Kidney (tissue), 14 donors: ENCODE data around the gene CDCA8. TPM values are rescaled to one million over a fixed set of nuclear protein-coding genes. Genes with fewer than 3 reads are reported as not detected.

Experiments used
- DNase-seq, 5 donors: peaks; one replicate each; pipeline ENCODE4 v3.0.0-alpha.2; 2013 to 2020
- FAIRE-seq: peaks from 2 replicates; lab custom pipeline; 2012; peaks lifted over from hg19 to GRCh38; lab: Jason Lieb, UNC
- H3K27ac ChIP-seq, 2 donors: one replicate each; pipeline ENCODE4 v1.7.0; 2013; ENCODE audit warnings: low read depth in 2 of 2, low read length in 2 of 2, inconsistent platforms in 1 of 2
- H3K27me3 ChIP-seq: one replicate; pipeline ENCODE4 v1.7.1; 2013; ENCODE audit warnings: low read length, inconsistent platforms; ENCODE audit not compliant: control insufficient read depth, insufficient read depth
- H3K36me3 ChIP-seq, 3 donors: one replicate each; pipeline versions ENCODE4 v1.7.0 to v1.7.1; 2013; ENCODE audit warnings: low read length in 3 of 3, control low read depth in 1 of 3, inconsistent platforms in 1 of 3; ENCODE audit not compliant: insufficient read depth in 3 of 3, control insufficient read depth in 2 of 3
- H3K4me1 ChIP-seq, 3 donors: one replicate each; pipeline versions ENCODE4 v1.7.0 to v1.7.1; 2013; ENCODE audit warnings: low read length in 3 of 3, inconsistent platforms in 1 of 3, low read depth in 1 of 3; ENCODE audit not compliant: control insufficient read depth in 2 of 3, insufficient read depth in 2 of 3
- H3K4me3 ChIP-seq, 3 donors: one replicate each; pipeline versions ENCODE4 v1.7.0 to v1.8.1; 2013; ENCODE audit warnings: low read length in 3 of 3, control low read depth in 1 of 3, inconsistent platforms in 1 of 3
- H3K9ac ChIP-seq, 3 donors: one replicate each; pipeline versions ENCODE4 v1.7.0 to v1.7.1; 2013; ENCODE audit warnings: low read length in 3 of 3, control low read depth in 1 of 3, inconsistent platforms in 1 of 3
- H3K9me3 ChIP-seq, 3 donors: one replicate each; pipeline versions ENCODE4 v1.7.0 to v1.7.1; 2013; ENCODE audit warnings: low read length in 3 of 3, control low read depth in 1 of 3, inconsistent platforms in 1 of 3; ENCODE audit not compliant: control insufficient read depth in 2 of 3, insufficient read depth in 1 of 3
- CTCF ChIP-seq: IDR thresholded peaks from 3 replicates; pipeline ENCODE4 v1.5.1; 2012; ENCODE audit warnings: mild to moderate bottlenecking, moderate library complexity, borderline replicate concordance; ENCODE audit not compliant: insufficient read depth; ENCODE audit errors: extremely low read depth
- intact Hi-C: fragments of 100-400 bp; cut with DNase I; formaldehyde crosslinking; loops from one replicate; pipeline ENCODE4 v1.11.1; 2022
- polyA plus RNA-seq: library from polyadenylated mRNA; stranded (reverse); fragments of 350-450 nt; fragmentation: Illumina TruSeq; extraction: RNeasy Lipid Tissue Mini Kit (QIAGEN cat#74804); gene quantifications from one replicate; pipeline ENCODE4 v1.2.3, GENCODE V29; 2014; ENCODE audit warnings: low read depth, low replicate concordance; ENCODE audit not compliant: insufficient read depth
- total RNA-seq: library from RNA; stranded (reverse); fragmentation: NEBNext Ultra II Directional; extraction: Animal tissue kit (Norgen Biotek cat#: 25700); gene quantifications from one replicate; pipeline ENCODE4 v1.2.1, GENCODE V29; 2021
- donor health status: control.
- donor health status: control.
- donor health status: control.
- donor health status: control.
- donor health status: control.
- donor health status: DM: yes; HTN: yes; CAD: no.
- donor health status: Normal renal cell carcinoma (clear cell type).

CDCA8 gene
- total and polyA plus RNA-seq, 2 donors from 2014 or later, result 0.71 to 1.0 TPM

GRCh38 chr1:37650721-37651120 lies 41.6 kb upstream of the CDCA8 start:
- no peak overlapping the region for H3K9ac ChIP-seq
- H3K4me1 ChIP-seq, result no peaks in the 10 kb centered on the region
- peak in 1 of 5 donors; percentile 39 for DNase-seq
- intact Hi-C loops, result no loop called here
- no peaks in the 10 kb centered on the region for H3K9me3 ChIP-seq
- H3K27me3 ChIP-seq, result no peaks in the 10 kb centered on the region
- FAIRE-seq, result no peak
- H3K4me3 ChIP-seq, result no peak overlapping the region
- H3K36me3 ChIP-seq, result no peaks in the 10 kb centered on the region
- H3K27ac ChIP-seq, result no peak overlapping the region
- no peak for TF ChIP-seq CTCF

GRCh38 chr1:37651803-37652202 lies 40.5 kb upstream of the CDCA8 start:
- intact Hi-C loops, result no loop called here
- H3K27ac ChIP-seq, result no peak overlapping the region
- no peaks in the 10 kb centered on the region for H3K36me3 ChIP-seq
- H3K4me1 ChIP-seq, result no peaks in the 10 kb centered on the region
- H3K4me3 ChIP-seq, result no peak overlapping the region
- no peak overlapping the region for H3K9ac ChIP-seq
- no peak for TF ChIP-seq CTCF
- H3K9me3 ChIP-seq, result no peaks in the 10 kb centered on the region
- DNase-seq (peak in 1 of 5 donors; percentile 25), FAIRE-seq (no peak)
- no peaks in the 10 kb centered on the region for H3K27me3 ChIP-seq

- FAIRE-seq (no peak), DNase-seq (no peak)
- TF ChIP-seq CTCF, result no peak
- H3K36me3 ChIP-seq, result no peaks in the 10 kb centered on the region
- intact Hi-C loops, result no loop called here
- no peak overlapping the region for H3K4me3 ChIP-seq
- H3K9ac ChIP-seq, result no peak overlapping the region
- H3K27ac ChIP-seq, result no peak overlapping the region
- H3K4me1 ChIP-seq, result no peaks in the 10 kb centered on the region
- H3K27me3 ChIP-seq, result no peaks in the 10 kb centered on the region
- H3K9me3 ChIP-seq, result no peaks in the 10 kb centered on the region
These were observed 39.3 kb upstream of the CDCA8 start for GRCh38 chr1:37652976-37653375.

GRCh38 chr1:37653906-37654305 lies 38.4 kb upstream of the CDCA8 start:
- Histone ChIP-seq H3K27ac (no peak overlapping the region), H3K9ac (no peak overlapping the region), H3K27me3 (no peaks in the 10 kb centered on the region), H3K9me3 (no peaks in the 10 kb centered on the region), H3K36me3 (no peaks in the 10 kb centered on the region), H3K4me1 (no peaks in the 10 kb centered on the region), H3K4me3 (no peak overlapping the region)
- no peak for FAIRE-seq
- intact Hi-C loops, result no loop called here
- no peak for TF ChIP-seq CTCF
- DNase-seq, result no peak
